ENCODE measurements around the gene TM7SF2. TPM values are rescaled to one million over a fixed set of nuclear protein-coding genes. Genes with fewer than 3 reads are reported as not detected.

The TM7SF2 gene
- total RNA-seq, 1 experiment from 2014 or later = 74.8 TPM

DNA sequence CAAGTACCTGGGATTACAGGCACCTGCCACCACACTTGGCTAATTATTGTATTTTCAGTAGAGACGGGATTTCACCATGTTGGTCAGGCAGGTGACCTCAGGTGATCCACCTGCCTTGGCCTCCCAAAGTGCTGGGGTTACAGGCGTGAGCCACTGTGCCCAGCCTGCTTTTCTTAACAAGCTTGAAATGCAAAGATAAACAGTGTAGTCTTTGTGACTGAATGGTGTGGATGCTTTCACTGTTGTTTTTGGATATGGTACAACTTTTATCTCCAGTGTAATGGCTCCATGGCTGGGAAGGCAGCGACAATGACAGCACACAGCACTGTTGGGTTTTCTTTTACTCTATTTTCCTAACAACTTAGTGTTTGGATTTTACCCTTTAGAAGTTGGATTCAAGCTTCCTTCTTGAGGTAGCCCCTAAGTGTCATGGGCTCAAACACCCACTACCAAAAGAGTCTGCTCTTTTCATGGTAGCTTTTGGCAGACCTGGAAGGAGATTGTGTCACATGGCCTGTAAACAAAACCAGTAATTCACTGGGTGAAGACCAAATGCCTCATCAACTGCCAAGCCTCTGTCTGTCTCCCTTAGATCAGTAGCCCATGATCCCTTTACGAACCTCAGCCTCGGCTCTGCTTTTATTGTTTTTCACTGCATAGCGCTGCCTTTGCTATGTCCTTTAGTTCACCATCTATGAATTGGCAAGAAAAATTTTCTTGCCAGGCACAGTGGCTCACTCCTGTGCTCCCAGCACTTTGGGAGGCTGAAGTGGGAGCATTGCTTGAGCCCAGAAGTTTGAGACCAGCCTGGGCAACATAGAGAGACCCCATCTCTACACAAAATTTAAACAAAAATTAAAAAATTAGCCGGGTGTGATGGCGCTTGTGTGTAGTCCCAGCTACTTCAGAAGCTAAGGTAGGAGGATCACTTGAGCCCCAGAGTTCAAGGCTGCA, 9.3 kb upstream of the TM7SF2 start:
- Histone ChIP-seq H3K27me3 (ENCODE audit: insufficient read depth, low read length) (no peaks in the 10 kb centered on the region), H3K4me1 (ENCODE audit: insufficient read depth, low read length) (no peaks in the 10 kb centered on the region), H3K4ac (ENCODE audit: low read depth, low read length) (no peak overlapping the region), H4K20me1 (ENCODE audit: control insufficient read depth, insufficient read depth, insufficient read length) (no peaks in the 10 kb centered on the region), H3K18ac (ENCODE audit: insufficient read length, low read depth, low read length) (no peak overlapping the region), H2AFZ (ENCODE audit: low read length) (no peak overlapping the region), H2BK5ac (ENCODE audit: insufficient read length, low read length) (no peak overlapping the region), H3K9ac (ENCODE audit: extremely low read depth, insufficient read length, low read length) (no peak overlapping the region), H3K27ac (ENCODE audit: insufficient read length, low read depth, low read length) (no peak overlapping the region), H3T11ph (ENCODE audit: low read length) (no peak overlapping the region), H4K8ac (replicated peaks; ENCODE audit: insufficient read length, low read depth, low read length) (no peak overlapping the region), H4K5ac (ENCODE audit: insufficient read length, low read depth, low read length) (no peak overlapping the region), H2AK5ac (ENCODE audit: insufficient read length, low read length) (no peak overlapping the region), H2BK20ac (ENCODE audit: low read depth, low read length, poor library complexity, severe bottlenecking) (no peak overlapping the region), H3K23ac (ENCODE audit: insufficient read length, low read depth, low read length) (no peak overlapping the region), H3K56ac (ENCODE audit: insufficient read length, low read depth, low read length) (no peak overlapping the region), H3K79me1 (ENCODE audit: insufficient read depth, low read depth, low read length, poor library complexity, severe bottlenecking) (no peaks in the 10 kb centered on the region), H2BK15ac (ENCODE audit: low read depth, low read length) (no peak overlapping the region), H3K4me2 (ENCODE audit: insufficient read depth, insufficient read length, low read length) (no peak overlapping the region), H3K9me3 (ENCODE audit: control insufficient read depth, low read depth, low read length) (no peaks in the 10 kb centered on the region), H3K14ac (ENCODE audit: insufficient read depth, low read length) (no peak overlapping the region), H3K79me2 (ENCODE audit: insufficient read depth, low read length) (0 out of 2 replicates have a peak, but pooled peaks cover 3% of the 10 kb centered on the region), H2BK12ac (ENCODE audit: insufficient read length, low read depth, low read length) (no peak overlapping the region), H2BK120ac (ENCODE audit: low read depth, low read length, poor library complexity, severe bottlenecking) (no peak overlapping the region), H3K23me2 (ENCODE audit: insufficient read length, low read depth, low read length, poor library complexity, severe bottlenecking) (no peaks in the 10 kb centered on the region), H4K91ac (ENCODE audit: insufficient read length, low read depth, low read length) (no peak overlapping the region)
- H3K4me3 Mint-ChIP-seq = no peak overlapping the region
- peaks cover 4 to 16% (median 16%) of the 10 kb centered on the region in 3 experiments; a peak in 5 of 7 replicates for H3K36me3 Mint-ChIP-seq (ENCODE audit: insufficient read depth in 1 of 3, low read depth in 3 of 3)
- H3K9me3 Mint-ChIP-seq = no peaks in the 10 kb centered on the region
- no peak for DNase-seq
- no CpG with 5 or more reads among the region's 8 CpGs for WGBS (ENCODE audit: extremely low coverage, insufficient read length, low lambda C conversion rate)
- H3K27me3 Mint-ChIP-seq (ENCODE audit: low read depth) = no peaks in the 10 kb centered on the region
- TF ChIP-seq, protein P1, sequence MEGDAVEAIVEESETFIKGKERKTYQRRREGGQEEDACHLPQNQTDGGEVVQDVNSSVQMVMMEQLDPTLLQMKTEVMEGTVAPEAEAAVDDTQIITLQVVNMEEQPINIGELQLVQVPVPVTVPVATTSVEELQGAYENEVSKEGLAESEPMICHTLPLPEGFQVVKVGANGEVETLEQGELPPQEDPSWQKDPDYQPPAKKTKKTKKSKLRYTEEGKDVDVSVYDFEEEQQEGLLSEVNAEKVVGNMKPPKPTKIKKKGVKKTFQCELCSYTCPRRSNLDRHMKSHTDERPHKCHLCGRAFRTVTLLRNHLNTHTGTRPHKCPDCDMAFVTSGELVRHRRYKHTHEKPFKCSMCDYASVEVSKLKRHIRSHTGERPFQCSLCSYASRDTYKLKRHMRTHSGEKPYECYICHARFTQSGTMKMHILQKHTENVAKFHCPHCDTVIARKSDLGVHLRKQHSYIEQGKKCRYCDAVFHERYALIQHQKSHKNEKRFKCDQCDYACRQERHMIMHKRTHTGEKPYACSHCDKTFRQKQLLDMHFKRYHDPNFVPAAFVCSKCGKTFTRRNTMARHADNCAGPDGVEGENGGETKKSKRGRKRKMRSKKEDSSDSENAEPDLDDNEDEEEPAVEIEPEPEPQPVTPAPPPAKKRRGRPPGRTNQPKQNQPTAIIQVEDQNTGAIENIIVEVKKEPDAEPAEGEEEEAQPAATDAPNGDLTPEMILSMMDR (conservative IDR thresholded peaks at IDR 0.05) = no peak
- H3K4me1 Mint-ChIP-seq = no peaks in the 10 kb centered on the region
- H3K27ac Mint-ChIP-seq = no peak overlapping the region
